GM21723 (cell line): ENCODE data around the gene CSNK1E.
"Not testable (repeated sequence)": the region's sequence is repeated elsewhere in the genome, so short reads cannot be mapped to it uniquely, and the experiment has no call there.

Experiments used
- ATAC-seq: cut with Tn5 transposase; IDR thresholded peaks from one replicate; pipeline ENCODE4 v1.9.1; 2021; ENCODE audit warnings: mild to moderate bottlenecking, moderate library complexity; ENCODE audit not compliant: unreplicated experiment

The CSNK1E gene

GRCh38 chr22:38317122-38317994 lies at the start of gene CSNK1E:
TSS of gene CSNK1E (minus strand) at chr22:38317433. CDS start at chr22:38314157, 3,276 bp downstream.
- no peak for ATAC-seq

- ATAC-seq = not testable (repeated sequence)
These were observed 48.6 kb upstream of the CSNK1E start for GRCh38 chr22:38365829-38366228.

- ATAC-seq = not testable (repeated sequence)
These were observed 47.9 kb upstream of the CSNK1E start for GRCh38 chr22:38365174-38365573.

DNA sequence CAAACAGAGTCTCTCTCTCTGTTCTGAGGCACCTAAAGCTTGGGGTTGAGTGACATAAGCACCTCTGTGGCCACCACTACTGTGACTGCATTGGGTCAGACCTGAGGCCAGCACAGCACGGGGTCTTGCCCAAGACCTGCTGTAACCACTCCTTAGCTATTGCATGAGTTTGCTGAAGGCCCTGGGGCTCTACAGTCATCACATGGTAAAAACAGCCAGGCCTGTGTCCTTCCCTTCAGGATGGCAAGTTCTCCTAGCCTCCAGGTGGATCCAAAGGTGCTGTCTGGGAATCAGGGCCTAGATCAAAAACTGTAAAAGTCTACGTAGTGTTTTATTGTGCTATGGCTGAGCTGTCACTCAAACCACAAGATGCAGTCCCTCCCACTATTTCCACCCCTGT lies 43.3 kb upstream of the CSNK1E start:
- not testable (repeated sequence) for ATAC-seq

- not testable (repeated sequence) for ATAC-seq
These were observed 42.6 kb upstream of the CSNK1E start for GRCh38 chr22:38359817-38360216.

DNA sequence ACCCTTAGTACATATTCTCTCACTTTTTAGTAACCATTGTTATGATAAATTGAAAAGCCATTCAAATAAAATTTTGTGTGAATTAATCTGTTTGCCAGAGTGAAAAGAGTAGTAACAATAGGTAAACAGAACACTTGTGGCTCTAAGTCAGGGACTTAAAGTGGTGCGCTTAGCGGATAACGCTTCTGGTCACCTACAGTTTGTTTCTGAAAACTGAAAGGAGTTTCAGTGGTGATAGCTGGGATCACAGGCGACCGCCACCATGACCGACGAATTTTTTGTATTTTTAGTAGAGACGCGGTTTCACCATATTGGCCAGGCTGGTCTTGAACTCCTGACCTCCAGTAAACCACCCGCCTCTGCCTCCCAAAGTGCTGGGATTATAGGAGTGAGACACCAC lies 40.7 kb upstream of the CSNK1E start:
- ATAC-seq = not testable (repeated sequence)

GRCh38 chr22:38355275-38355674 lies 38.0 kb upstream of the CSNK1E start:
- ATAC-seq = no peak

DNA sequence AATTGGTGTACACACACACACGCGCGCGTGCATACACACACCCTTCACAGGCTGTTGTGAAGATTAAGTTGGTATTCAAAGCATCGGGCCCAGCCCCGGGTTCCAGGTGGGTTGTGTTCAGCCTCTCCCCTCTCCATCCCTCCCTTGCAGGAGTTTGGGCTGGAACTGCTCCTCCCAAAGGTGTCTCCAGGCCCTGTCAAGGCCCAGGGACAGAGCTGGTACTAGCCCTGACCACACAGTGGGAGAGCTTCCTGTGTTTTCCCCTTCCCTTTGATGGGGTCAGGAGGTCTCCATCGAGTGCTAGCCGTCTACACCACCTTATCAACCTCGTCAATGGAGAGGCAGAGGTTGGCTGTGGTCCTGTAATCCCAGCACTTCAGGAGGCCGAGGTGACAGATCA lies 36.5 kb upstream of the CSNK1E start:
- no peak for ATAC-seq

GRCh38 chr22:38353142-38353629 lies 36.0 kb upstream of the CSNK1E start:
- ATAC-seq = no peak

DNA sequence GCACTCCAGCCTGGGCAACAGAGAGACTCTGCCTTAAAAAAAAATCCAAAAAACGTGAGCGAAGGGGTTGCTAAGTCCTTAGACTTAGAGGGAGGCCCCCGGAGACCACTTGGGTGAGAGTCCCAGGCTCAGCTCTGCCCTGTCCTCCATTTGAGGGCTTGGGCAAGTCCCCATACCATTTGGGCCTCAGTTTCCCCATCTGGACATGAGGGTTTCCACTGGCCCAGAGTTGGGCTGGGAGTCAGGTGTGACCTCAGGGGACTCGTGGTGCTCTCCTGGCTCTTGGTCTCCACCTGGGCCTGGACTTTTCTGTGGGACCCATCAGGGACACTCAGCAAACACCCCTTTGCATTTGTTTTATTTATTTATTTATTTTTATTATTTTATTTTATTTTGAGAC lies 35.2 kb upstream of the CSNK1E start:
- ATAC-seq = no peak

- ATAC-seq = no peak
These were observed 33.5 kb upstream of the CSNK1E start for GRCh38 chr22:38350444-38351359.

DNA sequence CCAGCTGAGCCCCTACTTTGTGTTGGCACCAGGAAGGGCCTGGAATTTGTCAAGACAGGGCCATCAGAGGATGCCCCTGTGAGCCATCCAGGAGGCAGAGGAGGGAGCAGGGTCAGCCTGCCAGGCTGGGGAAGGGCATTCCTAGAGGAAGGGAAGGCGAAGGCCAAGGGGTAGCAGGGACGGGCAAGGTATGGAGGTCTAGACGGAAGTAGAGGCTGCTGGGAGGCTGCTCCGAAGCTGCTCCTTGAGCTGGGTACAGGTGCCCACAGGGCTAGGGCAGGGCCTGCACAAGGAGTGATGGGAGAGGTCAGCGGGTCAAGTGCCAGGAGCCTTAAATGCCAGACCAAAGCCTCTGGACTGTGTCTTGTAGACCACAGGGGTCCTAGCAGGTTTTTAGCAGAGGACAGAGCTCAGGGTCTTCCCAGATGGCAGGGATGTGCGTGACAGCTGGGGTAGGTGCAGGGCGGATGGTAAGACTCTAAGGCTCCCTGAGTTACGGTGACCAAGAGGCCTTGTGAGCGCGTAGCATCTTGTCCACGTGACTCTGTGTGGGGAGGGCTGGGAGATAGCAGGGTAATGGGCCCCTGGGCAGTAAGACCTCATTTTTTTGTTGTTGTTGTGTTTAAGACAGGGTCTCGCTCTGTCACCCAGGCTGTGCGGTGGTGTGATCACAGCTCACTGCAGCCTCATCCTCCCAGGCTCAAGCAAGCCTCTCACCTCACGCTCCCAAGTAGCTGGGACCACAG lies 31.7 kb upstream of the CSNK1E start:
- no peak for ATAC-seq

DNA sequence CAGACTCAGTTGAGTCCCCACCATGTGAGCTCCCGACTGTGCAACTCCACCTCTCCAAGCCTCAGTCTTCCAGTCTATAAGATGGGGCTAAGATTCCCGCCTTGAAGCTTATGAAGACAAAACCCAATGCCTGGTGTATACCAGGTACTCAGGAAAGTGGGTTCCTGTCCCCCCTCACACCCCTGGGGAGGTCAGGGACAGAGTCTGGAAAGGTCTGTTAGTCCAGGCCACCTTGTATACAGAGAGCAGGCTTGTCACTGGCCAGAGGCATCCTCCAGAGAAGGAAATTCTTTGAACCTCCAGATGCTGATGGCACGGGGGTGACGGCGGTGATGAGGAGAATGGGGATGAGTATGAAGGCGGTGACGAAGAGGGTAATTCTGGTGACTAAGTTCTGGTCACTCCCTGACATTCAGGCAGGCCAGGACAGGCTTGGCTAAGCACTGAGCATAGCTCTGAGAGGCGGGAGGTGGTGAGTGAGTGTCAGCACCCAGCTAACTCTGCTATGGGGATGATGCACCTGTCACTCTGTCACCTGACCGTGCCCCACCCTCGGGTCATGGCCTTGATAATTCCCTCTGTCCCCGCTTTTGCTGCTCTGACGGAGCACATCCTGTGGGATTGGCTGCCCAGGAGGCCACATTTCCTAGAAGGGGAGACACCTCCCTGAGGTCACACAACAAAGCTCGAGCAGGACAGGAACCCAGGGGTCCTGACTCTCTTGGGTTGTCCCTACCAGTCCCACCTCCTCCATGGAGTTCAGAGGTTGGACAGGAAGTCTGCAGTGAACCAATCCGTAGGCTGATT lies 30.9 kb upstream of the CSNK1E start:
- ATAC-seq = no peak

DNA sequence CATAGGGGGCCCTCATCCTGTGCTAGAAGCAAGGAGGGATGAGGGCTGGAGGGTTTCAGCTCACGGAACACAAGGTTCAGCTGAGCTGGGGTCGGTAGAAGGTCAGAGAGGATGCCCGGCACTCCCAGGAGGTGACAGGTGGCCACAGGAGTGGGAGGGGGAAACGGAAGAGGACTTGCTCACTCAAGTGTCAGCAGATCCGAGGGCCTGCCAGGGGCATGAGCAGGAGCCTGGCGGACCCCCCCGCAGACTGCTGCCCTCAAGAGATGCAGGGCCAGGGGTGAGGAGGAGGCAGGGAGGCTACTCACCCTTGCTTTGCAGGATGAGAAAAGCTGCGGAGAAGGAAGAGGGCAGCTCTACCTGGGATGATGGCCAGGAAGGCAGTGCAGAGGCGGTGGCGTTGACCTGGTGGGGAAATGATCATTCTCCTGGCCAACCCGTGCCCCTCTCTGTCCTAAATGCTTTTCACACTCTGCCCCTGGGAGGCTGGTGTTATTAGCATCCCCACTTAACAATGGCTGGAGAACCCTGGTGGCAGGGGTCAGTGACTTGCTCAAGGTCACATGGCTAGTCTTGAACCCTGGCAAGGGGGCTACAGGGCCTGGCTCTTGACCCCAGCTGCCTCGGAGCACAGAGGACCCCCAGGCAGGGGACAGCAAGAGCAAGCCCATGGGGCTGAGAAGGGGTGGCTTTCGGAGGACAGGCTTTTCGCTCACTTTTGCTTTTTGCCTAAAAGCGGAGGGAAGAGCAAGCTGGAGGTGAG lies 30.1 kb upstream of the CSNK1E start:
- no peak for ATAC-seq

- no peak for ATAC-seq
These were observed 29.3 kb upstream of the CSNK1E start for GRCh38 chr22:38346506-38346905.

DNA sequence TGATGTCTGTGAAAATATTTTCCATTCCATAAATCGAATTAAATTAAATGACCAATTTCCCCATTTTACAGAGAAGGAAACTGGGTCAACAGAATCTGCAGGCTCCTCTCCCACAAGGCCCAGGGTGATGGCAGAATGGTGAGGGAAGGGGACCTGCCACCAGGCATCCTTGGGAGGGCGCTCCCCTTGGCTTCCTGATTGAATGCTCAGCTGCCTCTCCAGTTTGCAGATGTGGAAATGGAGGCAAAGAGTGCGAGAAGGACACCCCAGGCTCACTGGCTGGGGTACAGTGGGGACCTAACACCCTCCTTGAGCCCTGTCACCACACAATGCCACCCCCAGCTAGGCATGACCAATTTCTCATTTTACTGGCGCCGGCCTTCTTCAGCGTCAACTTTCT lies 28.5 kb upstream of the CSNK1E start:
- ATAC-seq = no peak

DNA sequence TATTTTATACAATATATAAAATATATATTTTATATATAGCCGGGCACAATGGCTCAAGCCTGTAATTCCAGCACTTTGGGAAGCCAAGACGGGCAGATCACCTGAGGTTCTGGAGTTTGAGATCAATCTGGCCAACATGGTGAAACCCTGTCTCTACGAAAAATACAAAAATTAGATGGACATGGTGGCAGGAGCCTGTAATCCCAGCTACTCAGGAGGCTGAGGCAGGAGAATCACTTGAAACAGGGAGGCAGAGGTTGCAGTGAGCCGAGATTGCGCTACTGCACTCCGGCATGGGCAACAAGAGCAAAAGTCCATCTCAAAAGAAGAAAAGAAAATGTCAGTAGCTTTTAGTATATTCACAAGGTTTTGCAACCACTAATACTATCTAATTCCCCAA lies 22.7 kb upstream of the CSNK1E start:
- not testable (repeated sequence) for ATAC-seq

- no peak for ATAC-seq
These were observed 21.6 kb upstream of the CSNK1E start for GRCh38 chr22:38338772-38339379.

DNA sequence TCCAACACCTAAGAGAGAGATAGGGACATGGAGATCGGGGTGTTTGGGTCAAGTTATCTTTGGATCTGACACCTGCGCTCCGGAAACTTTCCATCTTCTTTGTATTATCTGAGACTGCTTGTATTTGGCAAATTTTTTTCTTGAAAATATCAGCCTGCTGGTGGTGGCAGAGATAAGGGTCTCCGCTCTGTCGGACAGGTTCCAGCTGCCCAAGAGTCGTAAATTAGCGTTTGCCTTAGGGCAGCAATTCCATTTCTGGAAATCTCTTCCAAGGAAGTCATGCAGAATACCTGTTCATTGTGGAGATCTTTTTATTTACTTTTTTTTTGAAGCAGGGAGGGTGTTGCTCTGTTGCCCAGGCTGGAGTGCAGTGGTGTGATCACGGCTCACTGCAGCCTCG lies 19.5 kb upstream of the CSNK1E start:
- ATAC-seq = no peak
